Measurements from ENCODE around the gene SIRPG.
A peak's percentile ranks its signal among the peaks of the same experiment; 100 is the strongest.

The SIRPG gene

DNA sequence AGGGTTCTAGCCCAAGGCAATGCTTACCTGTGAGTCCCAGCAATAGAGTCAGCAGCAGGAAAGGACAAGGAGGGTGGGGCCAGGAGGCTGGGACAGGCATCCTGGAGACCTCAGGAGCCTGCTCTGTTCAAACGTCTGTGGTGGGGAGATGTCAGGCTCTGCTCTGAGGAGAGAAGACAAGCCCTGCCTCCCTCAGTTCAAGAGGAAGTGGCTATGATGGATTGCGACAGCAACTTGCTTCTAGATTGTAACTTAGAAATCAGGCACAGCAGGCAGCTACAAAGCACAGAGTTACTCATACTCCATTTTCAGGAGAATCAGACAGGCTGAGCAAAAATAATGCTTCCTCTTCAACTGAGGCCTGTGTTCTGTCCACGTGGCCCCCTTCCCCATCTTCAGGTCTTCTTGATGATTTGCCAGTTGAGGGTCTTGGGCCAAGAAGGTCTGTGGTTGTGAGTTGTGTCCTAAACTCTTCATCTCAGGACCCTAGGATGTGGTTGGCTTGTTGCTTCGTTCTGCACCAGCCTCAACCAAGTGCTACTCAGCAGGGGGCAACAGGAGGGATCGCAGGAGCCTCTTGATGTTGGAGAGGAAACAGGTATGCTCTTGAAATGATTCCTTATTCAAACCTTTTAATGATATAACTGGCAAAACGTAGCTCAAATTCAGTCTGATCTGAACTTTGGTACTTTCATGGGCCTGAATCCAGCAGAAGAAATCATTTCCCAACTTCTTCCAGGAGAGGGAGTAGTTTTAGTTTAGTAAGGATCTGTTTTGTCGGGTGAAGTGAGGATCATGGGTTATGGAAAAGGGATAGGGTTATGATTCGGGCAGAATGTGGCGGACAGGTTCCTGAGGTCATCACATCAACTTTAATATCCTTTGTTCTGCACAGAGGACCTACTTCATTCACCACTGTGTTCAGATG, 68.8 kb downstream of the SIRPG start:
- DNase-seq: peak in 1 of 14 donors; percentile 6

DNA sequence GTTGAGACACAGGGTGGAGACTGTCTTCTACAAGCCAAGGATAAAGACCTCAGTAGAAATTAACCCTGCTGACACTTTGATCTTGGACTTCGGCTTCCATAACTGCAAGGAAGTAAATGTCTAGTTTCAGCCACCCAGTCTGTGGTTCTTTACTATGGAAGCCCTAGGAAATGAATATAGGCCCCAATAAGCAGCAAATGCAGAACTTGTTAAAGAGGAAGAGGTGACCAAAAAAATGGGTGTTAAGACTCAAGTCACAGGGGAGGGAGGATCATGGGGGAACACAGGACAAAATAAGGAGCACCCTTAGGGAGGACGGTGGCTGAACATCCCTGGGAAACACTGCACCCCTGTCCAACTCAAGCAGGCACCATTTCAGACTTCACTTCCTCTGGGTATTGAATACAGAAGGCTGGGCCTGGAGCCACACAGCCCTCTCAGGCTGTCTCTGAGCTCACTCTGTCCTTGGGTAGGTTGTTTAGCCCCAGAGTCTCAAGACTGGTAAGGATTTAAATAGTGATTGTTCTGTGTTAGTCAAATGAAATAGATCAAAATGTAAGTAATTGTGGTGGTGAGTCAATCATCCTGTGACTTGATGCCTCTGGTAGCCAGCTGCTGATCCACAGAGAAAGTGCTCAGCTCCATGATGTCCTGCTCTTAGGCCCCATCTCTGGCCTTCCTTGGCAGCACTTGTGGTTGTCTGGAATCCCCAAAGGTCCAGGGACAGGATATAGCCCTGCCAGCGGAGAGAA, 69.6 kb downstream of the SIRPG start:
- no peak for DNase-seq

DNA sequence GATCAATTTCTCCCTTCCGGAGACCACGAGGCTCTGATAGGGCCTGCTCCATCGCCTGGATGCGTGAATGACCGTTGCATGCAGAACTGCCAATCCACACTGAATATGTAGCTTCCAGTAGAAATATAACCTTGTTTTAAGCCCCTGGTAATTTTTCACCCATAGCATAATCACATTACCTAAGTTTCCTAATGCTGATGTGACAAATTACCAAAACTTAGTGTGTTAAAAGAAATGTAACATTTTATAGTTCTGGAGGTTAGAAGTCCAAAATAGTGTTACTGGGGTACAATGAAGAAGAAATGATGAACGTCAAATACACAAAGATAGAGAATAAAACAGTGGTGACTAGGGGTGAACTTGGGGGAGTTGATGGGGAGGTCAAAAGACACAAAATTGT, 78.1 kb downstream of the SIRPG start:
- DNase-seq: no peak

Measured in C1 segment of cervical spinal cord (tissue), 14 donors.